KG1 (cell line): ENCODE results near the gene PEX14.
"Not testable (repeated sequence)": the region's sequence is repeated elsewhere in the genome, so short reads cannot be mapped to it uniquely, and the experiment has no call there.

ENCODE experiments used
- DNase-seq: peaks from one replicate; lab custom pipeline; 2025; lab: John Stamatoyannopoulos, UW

Gene PEX14

DNA sequence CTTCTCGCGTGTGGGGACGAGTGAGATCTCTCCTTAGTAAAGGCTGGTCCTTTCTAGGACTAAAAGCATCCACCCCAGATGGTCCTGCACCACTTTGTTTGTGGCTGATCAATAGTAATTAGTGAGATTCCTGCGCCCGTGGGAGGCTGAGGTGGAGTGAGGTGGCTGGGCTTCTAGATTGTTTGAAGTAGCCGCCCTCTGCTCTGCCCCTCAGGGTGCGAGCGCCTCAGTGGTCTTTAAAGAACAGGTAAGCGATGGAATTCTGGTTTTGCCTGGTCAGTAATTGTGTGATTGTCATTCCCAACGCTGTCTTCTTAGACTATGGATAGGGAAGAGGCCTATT lies 20.7 kb downstream of the PEX14 start:
- DNase-seq = no peak

- DNase-seq = no peak
Observed at GRCh38 chr1:10495952-10496351, 21.2 kb downstream of the PEX14 start.

DNA sequence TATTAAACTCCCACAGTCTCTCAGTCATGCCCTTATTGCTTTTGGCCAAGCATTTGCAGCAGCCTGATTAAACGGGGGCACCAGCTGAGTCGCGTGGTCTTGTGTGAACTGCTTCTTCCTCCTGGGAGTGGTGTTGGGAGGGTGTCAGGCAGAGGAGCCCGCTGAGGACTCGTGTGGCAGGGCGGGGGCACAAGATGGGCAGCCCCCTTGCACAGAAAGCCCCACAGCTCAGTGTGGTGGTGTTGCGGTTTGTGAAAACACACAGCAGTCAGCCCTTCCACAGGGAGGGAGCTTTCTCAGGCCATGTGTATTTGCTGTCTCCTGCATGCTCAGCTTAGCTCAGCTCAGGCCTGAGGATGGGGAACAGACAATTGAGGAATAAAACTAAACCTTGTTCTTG lies 22.4 kb downstream of the PEX14 start:
- DNase-seq = no peak

- DNase-seq = no peak
Observed at GRCh38 chr1:10498231-10498630, 23.5 kb downstream of the PEX14 start.

DNA sequence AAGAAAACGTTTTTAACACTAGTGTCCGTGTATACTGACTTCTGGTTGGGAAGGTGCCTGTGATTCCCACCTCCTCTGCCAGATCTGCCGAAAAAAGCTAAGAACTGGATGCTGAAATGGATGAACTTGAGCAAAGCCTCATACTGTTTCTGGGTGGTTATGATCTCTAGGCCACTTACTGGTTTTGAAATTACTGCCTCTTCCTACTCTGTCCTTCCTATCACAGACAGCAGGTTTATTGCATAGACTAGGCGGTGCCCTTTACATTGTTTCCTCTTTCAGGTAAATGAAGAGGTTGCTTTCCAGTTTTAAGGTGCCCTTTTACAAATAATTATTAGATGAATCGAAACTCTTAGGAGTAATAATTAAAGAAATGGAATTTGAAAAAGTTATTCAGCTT lies 27.5 kb downstream of the PEX14 start:
- no peak for DNase-seq

DNA sequence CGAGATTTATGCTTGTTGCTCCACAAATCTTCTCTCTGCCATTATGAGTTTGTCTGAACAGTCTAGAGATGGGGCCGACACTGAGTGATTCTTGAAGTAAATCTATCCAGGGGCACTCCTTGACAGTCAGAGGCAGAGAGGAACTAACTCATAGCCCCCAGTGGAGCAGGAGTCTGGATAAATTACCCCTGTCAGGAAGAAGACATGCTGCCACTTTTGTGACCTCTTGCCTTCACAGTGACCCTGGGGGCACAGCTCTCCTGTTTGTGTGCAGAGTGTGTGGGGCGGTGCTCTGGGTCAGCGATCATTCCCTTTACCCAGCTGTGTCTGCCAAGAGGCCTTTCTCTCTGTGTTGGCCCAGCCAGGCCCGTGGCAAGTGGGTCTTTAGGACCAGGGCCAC lies 29.5 kb downstream of the PEX14 start:
- DNase-seq = no peak

DNA sequence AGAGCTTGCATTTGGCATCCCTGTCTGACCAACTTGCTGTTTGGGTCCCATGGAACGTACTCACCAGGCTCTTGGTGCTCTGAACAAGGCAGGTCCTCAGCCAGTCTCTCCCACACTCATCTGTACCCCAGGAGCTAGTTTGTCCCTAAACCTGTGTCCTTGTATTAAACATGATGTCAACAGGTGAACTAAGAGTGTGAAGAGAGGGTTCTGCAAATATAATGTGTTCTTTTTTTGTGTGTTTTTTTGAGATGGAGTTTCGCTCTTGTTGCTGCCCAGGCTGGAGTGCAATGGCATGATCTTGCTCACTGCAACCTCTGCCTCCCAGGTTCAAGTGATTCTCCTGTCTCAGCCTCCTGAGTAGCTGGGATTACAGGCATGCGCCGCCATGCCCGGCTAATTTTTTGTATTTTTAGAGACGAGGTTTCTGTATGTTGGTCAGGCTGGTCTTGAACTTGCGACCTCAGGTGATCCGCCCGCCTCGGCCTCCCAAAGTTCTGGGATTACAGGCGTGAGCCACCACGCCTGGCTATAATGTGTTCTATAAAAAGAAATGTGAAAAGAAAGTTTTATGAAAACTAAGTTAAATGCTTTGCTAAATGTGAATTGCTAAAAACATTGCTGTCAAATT lies 31.4 kb downstream of the PEX14 start:
- not testable (repeated sequence) for DNase-seq

GRCh38 chr1:10506677-10507047 lies 31.9 kb downstream of the PEX14 start:
- no peak for DNase-seq

GRCh38 chr1:10507111-10507879 lies 32.5 kb downstream of the PEX14 start:
- peak; percentile 27 for DNase-seq

- DNase-seq = no peak
Observed at GRCh38 chr1:10508511-10508951, 33.8 kb downstream of the PEX14 start.

GRCh38 chr1:10509809-10510509 lies 35.2 kb downstream of the PEX14 start:
- no peak for DNase-seq

- DNase-seq = peak; percentile 80
Observed at GRCh38 chr1:10510520-10511493, 36.1 kb downstream of the PEX14 start.

DNA sequence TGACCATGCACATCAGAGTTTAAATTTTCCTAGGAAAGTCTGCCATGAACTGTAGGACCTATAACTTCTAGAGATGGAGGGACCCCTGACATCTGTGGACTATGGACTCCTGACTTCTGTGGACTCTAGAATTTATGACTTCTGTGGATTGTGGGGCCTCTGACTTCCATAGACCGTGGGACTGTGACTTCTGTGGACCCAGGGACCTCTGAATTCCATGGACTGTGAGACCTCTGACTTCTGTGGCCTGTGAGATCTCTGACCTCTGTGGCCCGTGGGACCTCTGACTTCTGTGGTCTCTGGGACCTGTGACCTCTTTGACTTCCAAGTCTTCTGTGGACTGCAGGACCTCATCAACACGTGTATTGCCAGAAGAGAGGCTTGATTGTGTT lies 36.7 kb downstream of the PEX14 start:
- no peak for DNase-seq

DNA sequence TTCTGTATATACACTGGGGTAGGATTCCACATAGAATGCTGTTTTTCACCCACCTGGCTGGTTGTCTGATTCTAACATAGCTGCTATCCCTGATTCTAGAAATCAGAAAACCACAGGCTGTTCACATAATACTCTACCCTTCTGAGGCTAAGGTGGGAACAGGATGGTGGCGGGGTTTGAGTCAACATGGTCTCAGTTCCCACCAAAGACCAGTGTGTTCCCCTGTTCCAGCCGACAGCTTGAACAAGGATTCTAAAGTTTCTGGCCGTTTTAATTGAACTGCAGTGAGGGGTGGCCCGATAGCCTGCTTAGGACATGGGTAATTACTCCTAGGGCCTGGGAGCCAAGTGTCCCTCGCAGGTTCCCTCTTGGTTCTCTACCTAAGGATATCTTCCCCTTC lies 38.4 kb downstream of the PEX14 start:
- no peak for DNase-seq

DNA sequence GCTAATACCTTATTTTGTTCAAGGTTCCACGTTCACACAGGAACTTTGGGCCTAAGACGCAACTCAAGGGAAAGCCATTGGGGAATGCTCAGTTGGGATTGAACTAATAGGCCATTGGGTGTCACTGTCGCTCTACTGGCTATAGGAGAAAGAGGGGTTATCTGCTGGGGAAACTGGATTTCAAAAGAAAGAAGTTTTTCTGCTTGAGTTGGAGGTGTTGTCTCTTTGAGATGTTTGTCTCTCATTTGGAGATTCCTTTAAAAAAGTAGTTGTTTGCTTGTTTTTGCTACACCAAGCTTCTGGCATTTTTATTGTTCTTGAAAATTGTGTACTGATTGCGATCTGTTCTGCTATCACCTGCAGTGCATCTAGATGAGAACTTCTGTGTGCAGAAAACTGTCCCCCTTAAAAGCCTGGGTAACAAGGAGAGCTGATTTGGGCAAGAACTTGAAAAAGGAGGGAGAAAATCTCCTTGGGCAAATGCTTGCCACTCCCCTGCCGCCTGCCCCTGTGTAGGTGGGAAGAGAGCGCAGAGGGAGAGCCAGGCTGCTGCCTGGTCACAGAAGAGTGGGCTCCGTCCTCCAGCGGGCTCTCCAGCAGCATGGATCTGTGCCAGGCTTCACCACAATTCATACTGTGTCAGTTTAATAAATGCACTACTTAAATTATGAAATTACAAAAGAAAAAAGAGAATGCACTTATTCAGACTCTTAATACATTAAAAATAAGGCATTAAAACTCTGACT lies 39.9 kb downstream of the PEX14 start:
- DNase-seq = no peak

- peak; percentile 18 for DNase-seq
Observed at GRCh38 chr1:10515301-10515975, 40.7 kb downstream of the PEX14 start.

DNA sequence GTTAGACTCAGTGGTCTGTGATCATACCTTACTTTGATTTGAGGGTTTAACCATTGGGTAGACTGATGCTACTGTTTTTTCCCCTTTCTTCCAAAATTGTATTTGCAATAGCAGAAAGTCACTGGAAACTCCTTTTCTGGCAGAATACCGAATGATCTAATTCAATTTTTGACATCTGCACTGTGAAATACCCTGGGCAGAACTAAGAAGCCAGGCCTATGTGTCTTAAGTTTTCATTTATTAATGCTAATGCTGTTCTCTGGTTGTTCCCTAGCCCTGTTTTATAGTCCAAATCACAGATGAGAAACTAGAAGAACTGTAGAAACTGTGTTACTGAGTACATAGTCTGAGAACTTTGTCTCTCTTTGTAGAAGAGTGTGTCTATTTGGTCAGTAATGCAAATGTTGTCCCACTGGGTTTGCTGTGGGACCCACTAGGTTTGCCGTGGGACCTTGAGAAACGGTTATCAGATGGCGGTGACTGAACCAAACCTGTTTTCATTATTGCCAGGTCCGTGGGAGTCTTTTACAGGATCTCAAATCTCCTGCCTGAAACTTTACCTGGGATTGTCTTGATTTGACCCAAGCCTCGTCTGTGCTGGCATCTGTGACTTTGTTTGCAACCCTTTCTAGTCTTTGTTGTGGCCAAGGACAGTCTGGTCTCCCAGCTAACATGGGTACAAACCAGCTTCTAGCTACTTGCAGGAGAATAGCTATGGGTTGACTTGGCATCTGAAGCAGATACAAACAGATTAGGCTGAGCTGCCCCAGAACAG lies 41.4 kb downstream of the PEX14 start:
- DNase-seq = no peak

- DNase-seq = no peak
Observed at GRCh38 chr1:10516925-10517676, 42.4 kb downstream of the PEX14 start.

DNA sequence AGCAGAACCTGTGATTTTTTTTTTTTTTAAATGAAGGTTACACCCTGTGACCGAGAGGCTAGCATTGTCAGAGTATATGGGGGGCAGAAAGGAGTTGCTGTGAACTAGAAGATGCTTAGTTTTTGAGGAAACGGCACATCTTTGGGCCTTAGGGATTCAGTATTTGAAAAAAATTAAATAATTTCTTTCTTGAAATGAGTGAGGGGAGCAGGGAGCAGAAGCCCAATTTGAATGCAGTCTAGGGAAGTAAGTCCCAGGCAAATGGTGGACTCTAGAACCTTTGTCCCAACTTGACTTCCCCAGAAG lies 42.9 kb downstream of the PEX14 start:
- DNase-seq = no peak
